ENCODE data around the gene CALR. TPM values are rescaled to one million over a fixed set of nuclear protein-coding genes. Genes with fewer than 3 reads are reported as not detected.

The CALR gene
- total and polyA plus RNA-seq, 9 of the 15 experiments (the other 6 are each of a cell fraction or from before 2014, with no cell fraction given) = 126 to 811 (median 642) TPM

DNA sequence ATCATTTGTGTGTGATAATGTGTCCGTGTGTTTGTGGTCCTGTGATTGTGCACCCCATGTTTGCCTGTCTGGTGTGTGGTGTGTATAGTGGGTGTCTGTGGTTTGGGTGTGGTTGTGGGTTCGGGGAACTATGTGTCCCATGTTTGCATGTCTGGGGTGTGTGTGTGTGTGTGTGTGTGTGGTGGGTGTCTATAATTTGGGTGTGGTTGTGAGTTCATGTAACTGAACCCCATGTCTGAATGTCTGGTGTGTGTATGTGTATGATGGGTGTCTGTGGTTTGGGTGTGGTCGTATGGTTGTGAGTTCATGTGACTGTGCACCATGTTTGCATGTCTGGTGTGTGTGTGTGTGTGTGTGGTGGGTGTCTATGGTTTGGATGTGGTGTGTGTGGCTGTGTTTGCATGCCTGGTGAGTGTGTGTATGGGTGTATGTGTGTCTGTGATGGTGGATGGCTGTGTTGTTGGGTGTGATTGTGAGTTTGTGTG, 45.8 kb downstream of the CALR start (continued):
- TF ChIP-seq ZNF609 (CRISPR knock-in tag; IDR thresholded peaks at IDR 0.05; ENCODE audit: borderline replicate concordance) = no peak
- 0 out of 2 replicates have a peak, but pooled peaks have one; percentile 29 for TF ChIP-seq MTA2 (IDR thresholded peaks at IDR 0.05; ENCODE audit: low read depth)
- TF ChIP-seq PHB2 (IDR thresholded peaks at IDR 0.05; ENCODE audit: low read depth) = peak; percentile 70; the same call in 1 of the 2 replicates
- TF ChIP-seq ELF4 (CRISPR knock-in tag; IDR thresholded peaks at IDR 0.05) = peak; percentile 76; the same call in 1 of the 2 replicates
- no peak for TF ChIP-seq MEF2D (tag; conservative IDR thresholded peaks at IDR 0.05; ENCODE audit: low read depth)
- peak in 1 of 2 experiments; percentile 7; a peak in 1 of 4 replicates for TF ChIP-seq TRIM24 (IDR thresholded peaks at IDR 0.05)
- peak; percentile 33; the same call in 1 of the 2 replicates for TF ChIP-seq USF1 (CRISPR knock-in tag; IDR thresholded peaks at IDR 0.05)
- TF ChIP-seq LARP7 (IDR thresholded peaks at IDR 0.05) = peak; percentile 78
- no peak for TF ChIP-seq IRF1 (CRISPR knock-in tag; IDR thresholded peaks at IDR 0.05; ENCODE audit: borderline replicate concordance)
- TF ChIP-seq, protein P1, sequence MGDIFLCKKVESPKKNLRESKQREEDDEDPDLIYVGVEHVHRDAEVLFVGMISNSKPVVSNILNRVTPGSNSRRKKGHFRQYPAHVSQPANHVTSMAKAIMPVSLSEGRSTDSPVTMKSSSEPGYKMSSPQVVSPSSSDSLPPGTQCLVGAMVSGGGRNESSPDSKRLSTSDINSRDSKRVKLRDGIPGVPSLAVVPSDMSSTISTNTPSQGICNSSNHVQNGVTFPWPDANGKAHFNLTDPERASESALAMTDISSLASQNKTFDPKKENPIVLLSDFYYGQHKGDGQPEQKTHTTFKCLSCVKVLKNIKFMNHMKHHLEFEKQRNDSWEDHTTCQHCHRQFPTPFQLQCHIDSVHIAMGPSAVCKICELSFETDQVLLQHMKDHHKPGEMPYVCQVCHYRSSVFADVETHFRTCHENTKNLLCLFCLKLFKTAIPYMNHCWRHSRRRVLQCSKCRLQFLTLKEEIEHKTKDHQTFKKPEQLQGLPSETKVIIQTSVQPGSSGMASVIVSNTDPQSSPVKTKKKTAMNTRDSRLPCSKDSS (IDR thresholded peaks at IDR 0.05; ENCODE audit: low read depth, partially characterized antibody) = peak; percentile 42
- TF ChIP-seq, protein P2, sequence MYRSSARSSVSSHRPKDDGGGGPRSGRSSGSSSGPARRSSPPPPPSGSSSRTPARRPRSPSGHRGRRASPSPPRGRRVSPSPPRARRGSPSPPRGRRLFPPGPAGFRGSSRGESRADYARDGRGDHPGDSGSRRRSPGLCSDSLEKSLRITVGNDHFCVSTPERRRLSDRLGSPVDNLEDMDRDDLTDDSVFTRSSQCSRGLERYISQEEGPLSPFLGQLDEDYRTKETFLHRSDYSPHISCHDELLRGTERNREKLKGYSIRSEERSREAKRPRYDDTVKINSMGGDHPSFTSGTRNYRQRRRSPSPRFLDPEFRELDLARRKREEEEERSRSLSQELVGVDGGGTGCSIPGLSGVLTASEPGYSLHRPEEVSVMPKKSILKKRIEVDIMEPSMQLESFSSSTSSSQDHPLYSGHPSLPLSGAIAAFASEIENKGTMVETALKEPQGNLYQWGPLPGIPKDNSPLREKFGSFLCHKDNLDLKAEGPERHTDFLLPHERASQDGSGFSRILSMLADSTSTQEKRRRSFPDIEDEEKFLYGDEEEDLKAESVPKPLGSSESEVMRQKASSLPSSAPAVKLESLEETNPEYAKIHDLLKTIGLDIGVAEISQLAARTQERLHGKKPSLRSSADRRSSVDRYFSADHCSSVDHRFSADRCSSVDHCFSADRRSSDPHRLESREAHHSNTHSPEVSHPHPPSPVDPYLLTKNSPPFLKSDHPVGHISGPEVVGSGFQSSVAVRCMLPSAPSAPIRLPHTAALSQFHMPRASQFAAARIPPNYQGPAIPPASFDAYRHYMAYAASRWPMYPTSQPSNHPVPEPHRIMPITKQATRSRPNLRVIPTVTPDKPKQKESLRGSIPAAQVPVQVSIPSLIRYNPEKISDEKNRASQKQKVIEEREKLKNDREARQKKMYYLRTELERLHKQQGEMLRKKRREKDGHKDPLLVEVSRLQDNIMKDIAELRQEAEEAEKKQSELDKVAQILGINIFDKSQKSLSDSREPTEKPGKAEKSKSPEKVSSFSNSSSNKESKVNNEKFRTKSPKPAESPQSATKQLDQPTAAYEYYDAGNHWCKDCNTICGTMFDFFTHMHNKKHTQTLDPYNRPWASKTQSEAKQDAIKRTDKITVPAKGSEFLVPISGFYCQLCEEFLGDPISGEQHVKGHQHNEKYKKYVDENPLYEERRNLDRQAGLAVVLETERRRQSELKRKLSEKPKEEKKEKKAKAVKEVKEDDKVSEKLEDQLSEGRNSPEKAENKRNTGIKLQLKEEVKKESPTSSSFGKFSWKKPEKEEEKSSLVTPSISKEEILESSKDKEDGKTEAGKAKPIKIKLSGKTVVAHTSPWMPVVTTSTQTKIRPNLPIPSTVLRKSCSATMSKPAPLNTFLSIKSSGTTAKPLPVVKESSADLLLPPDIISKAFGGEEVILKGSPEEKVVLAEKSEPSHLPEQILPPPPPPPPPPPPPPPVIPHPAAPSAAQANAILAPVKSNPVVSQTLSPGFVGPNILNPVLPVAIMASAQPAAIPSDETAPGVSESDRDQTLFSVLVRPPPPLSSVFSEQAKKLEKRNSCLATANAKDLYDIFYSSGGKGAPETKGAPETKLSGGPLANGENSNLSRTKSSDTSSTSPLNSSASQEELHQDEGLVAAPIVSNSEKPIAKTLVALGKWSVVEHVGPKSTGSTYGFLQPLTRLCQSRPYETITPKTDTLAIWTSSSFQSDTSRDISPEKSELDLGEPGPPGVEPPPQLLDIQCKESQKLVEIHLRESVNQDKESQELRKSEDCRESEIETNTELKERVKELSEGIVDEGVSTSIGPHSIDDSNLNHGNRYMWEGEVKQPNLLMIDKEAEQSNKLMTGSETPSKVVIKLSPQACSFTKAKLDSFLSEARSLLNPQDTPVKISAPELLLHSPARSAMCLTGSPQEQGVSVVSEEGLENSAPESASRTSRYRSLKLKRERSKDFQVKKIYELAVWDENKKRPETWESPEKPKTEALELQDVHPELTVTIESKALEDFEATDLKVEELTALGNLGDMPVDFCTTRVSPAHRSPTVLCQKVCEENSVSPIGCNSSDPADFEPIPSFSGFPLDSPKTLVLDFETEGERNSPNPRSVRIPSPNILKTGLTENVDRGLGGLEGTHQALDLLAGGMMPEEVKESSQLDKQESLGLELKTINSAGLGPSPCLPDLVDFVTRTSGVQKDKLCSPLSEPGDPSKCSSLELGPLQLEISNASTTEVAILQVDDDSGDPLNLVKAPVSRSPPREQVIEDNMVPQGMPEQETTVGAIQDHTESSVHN (IDR thresholded peaks at IDR 0.05; ENCODE audit: borderline replicate concordance in 1 of 2, low read depth in 1 of 2) = peak in 1 of 2 experiments; percentile 6; a peak in 1 of 4 replicates
